IPS DF 4.7 (cell line): ENCODE results near the gene NPIPA7.
"Not testable (repeated sequence)": the region's sequence is repeated elsewhere in the genome, so short reads cannot be mapped to it uniquely, and the experiment has no call there.

Source experiments
- DNase-seq: peaks from one replicate; pipeline ENCODE4 v3.0.0-alpha.2; 2013; ENCODE audit warnings: low spot score; ENCODE audit errors: extremely low read depth

NPIPA7 gene

DNA sequence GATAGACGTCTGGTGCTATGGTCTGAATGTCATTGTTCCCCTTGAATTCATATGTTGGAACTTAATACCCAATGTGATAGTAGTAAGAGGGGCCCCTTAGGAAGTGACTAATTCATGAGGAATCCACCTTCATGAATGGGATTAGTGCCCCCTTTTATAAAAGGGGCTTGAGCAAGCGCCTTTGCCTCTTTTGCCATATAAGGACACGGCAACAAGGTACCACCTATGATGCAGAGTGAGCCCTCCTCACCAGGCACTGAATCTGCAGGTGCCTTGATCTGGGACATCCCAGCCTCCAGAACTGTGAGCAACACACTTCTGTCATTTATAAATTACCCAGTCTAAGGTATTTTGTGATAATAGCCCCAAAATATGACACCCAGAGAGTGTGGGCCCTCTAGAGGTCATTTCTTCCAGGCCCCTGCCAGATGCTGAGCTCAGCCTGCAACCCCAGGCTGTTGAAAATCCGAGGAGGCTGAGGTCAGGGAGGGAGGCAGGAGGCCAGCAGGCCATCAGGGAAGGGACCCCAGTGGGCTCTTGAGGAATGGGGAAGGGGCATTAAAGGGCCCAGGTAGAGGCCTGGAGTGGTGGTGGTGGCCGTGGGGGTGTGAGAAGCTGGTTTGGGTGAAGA is 39.1 kb downstream of the NPIPA7 start:
- DNase-seq = not testable (repeated sequence)

DNA sequence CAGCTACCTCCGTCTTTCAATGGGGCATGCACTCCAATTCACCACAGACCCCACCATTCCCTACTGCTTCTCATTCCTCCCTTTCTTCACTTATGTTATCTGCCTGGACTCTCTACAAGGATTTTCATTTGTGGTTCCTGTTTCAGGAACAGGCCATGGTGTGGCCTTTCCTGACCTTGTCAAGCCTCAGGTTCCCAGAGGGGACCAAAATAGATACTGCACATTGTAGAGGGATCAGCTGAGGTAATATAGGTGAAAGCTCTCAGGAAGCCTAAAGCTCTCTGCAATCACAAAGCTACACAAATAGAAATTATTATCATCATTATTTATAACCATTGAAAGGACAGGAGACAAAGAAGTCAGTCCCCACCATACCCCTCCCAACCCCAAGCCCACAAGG is 41.6 kb downstream of the NPIPA7 start:
- not testable (repeated sequence) for DNase-seq

GRCh38 chr16:16425146-16425545 is 46.2 kb downstream of the NPIPA7 start:
- DNase-seq = not testable (repeated sequence)

DNA sequence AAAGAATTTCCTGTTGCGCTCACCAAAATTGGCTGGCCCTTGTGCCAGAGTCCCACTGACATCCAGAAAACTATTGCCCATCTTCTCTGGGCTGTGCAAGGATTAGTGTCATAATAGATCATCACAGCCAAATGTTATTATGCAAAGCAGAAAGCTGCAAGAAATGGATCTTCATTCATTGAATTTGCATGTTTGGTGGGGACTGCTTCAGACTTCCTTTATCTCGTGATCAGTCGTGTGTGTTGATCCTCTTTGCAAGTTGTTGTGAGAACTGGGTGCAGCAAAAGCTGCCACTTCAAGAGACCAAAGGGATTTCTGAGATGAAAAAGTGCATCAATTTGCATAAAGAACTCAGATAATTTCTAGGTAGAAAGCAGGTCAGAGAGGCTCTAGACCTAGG is 52.2 kb downstream of the NPIPA7 start:
- DNase-seq = not testable (repeated sequence)

GRCh38 chr16:16434711-16435110 is 55.8 kb downstream of the NPIPA7 start:
- DNase-seq = not testable (repeated sequence)

DNA sequence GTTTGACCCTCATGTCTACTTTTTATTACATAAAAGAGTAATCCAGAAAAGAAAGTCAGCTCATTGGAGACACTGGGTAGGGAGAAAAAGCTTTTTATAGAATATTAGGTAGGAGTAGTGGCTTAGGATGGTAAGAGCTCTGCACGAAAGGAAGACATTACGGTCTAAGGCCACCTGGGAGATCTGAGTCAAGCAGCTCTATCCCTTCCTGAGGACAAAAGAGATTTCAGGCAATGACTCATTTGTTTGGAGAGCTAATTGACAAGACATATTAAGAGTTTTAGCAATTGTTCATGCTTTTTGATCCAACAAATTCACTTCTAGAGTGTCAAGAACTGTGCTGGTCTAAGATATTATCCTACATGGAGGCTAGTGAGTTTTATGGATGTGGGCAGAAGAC is 62.5 kb downstream of the NPIPA7 start:
- DNase-seq = not testable (repeated sequence)
